HCT116 (cell line): ENCODE results near the gene ERAP2. TPM values are rescaled to one million over a fixed set of nuclear protein-coding genes. Genes with fewer than 3 reads are reported as not detected.

Experiments used
- ATAC-seq: fragments of 200-7000 bp; cut with Tn5 transposase; 2 replicates; pipeline ENCODE4 v1.9.1; 2020; ENCODE audit warnings: mild to moderate bottlenecking, moderate library complexity
- BruUV-seq: library from RNA; stranded (reverse); fragments of 400-500 nt; replicated peaks from 2 replicates; lab custom pipeline; 2021; lab: Mats Ljungman, UMichigan
- CTCF ChIA-PET: fragments of 300-600 bp; sonication (Branson Sonifier 250); formaldehyde crosslinking; loops from one replicate; lab custom pipeline; 2021; ENCODE audit warnings: antibody characterized with exemption; lab: Charles Lee
- POLR2A ChIA-PET: fragments of 300-600, 350-600 bp; sonication (Branson Sonifier 250); formaldehyde crosslinking; loops from one replicate; lab custom pipeline; 2021; ENCODE audit warnings: antibody characterized with exemption; lab: Charles Lee
- RAD21 ChIA-PET, 2 experiments: fragments of 300-600 bp; sonication (Branson Sonifier 250); formaldehyde crosslinking; loops; one replicate each; lab custom pipeline; 2023; ENCODE audit warnings: low total read pairs in 2 of 2; ENCODE audit not compliant: uncharacterized antibody in 2 of 2, unreplicated experiment in 2 of 2, low non-redundant PET in 1 of 2; lab: Charles Lee
- DNase-seq: peaks from one replicate; pipeline ENCODE4 v3.0.0-alpha.2; 2010; ENCODE audit warnings: low read depth, low spot score
- H2AFZ ChIP-seq: fragments of 200-600 bp; shearing (Covaris generic), sonication (generic); 2 replicates; pipeline ENCODE4 v1.6.1; 2017; ENCODE audit warnings: low read depth, mixed run types, mixed read lengths, antibody characterized with exemption, low read length; ENCODE audit not compliant: poor library complexity, severe bottlenecking
- H3K27ac ChIP-seq: 2 replicates; pipeline ENCODE4 v1.5.1; 2012; ENCODE audit warnings: low read depth, low read length
- H3K27me3 ChIP-seq: fragments of 200-600 bp; sonication (generic); 2 replicates; pipeline ENCODE4 v1.6.1; 2016; ENCODE audit warnings: mixed run types, low read length, mixed read lengths; ENCODE audit not compliant: insufficient read depth
- H3K36me3 ChIP-seq, 2 experiments: fragments of 200-500 bp in 1 of 2; fragments of 200-600 bp in 1 of 2; sonication (Bioruptor generic) in 1 of 2; sonication (generic) in 1 of 2; 2 replicates each; pipeline versions ENCODE4 v1.5.1 to v1.6.1; 2014 to 2016; ENCODE audit warnings: low read length in 2 of 2, inconsistent platforms in 1 of 2, mixed read lengths in 1 of 2, mixed run types in 1 of 2; ENCODE audit not compliant: insufficient read depth in 2 of 2, control insufficient read depth in 1 of 2
- H3K4me1 ChIP-seq, 2 experiments: fragments of 200-600 bp in 1 of 2; sonication (generic) in 1 of 2; 2 replicates each; pipeline versions ENCODE4 v1.5.1 to v1.6.1; 2012 to 2017; ENCODE audit warnings: low read length in 2 of 2, inconsistent platforms in 1 of 2, mild to moderate bottlenecking in 1 of 2, mixed read lengths in 1 of 2, mixed run types in 1 of 2, moderate library complexity in 1 of 2; ENCODE audit not compliant: insufficient read depth in 2 of 2, control insufficient read depth in 1 of 2
- H3K4me2 ChIP-seq: fragments of 200-600 bp; sonication (generic); 2 replicates; pipeline ENCODE4 v1.6.1; 2017; ENCODE audit warnings: mixed run types, low read length, mixed read lengths
- H3K4me3 ChIP-seq, 2 experiments: fragments of 200-600 bp in 1 of 2; sonication (generic) in 1 of 2; replicated peaks in 1 of 2; 2 replicates each; pipeline ENCODE4 v1.5.1; 2011 to 2016; ENCODE audit warnings: low read length in 2 of 2, control low read depth in 1 of 2, low read depth in 1 of 2, mild to moderate bottlenecking in 1 of 2, mixed read lengths in 1 of 2, mixed run types in 1 of 2
- H3K79me2 ChIP-seq: fragments of 200-600 bp; sonication (generic); 2 replicates; pipeline ENCODE4 v1.6.1; 2017; ENCODE audit warnings: mild to moderate bottlenecking, mixed run types, low read length, moderate library complexity, mixed read lengths; ENCODE audit not compliant: insufficient read depth
- H3K9ac ChIP-seq: fragments of 200-600 bp; sonication (generic); 2 replicates; pipeline ENCODE4 v1.6.1; 2016; ENCODE audit warnings: low read length, mixed read lengths
- H3K9me2 ChIP-seq: fragments of 200-600 bp; sonication (generic), shearing (Covaris generic); 2 replicates; pipeline ENCODE4 v1.6.1; 2017; ENCODE audit warnings: mixed run types, mild to moderate bottlenecking, moderate library complexity; ENCODE audit not compliant: insufficient read depth
- H3K9me3 ChIP-seq, 2 experiments: fragments of 200-500 bp in 1 of 2; fragments of 200-600 bp in 1 of 2; sonication (Bioruptor generic) in 1 of 2; sonication (generic) in 1 of 2; 2 replicates each; pipeline ENCODE4 v1.6.1; 2014 to 2017; ENCODE audit warnings: low read length in 2 of 2, mixed read lengths in 2 of 2, inconsistent platforms in 1 of 2, low read depth in 1 of 2, mild to moderate bottlenecking in 1 of 2, mixed run types in 1 of 2, moderate library complexity in 1 of 2; ENCODE audit not compliant: control insufficient read depth in 1 of 2, insufficient read depth in 1 of 2
- H4K20me1 ChIP-seq: fragments of 200-600 bp; sonication (generic), shearing (Covaris generic); 2 replicates; pipeline ENCODE4 v1.6.1; 2017; ENCODE audit warnings: mixed run types, mild to moderate bottlenecking, moderate library complexity; ENCODE audit not compliant: insufficient read depth
- ATF3 ChIP-seq: IDR thresholded peaks from 2 replicates; pipeline ENCODE4 v1.6.1; 2012
- CBX3 ChIP-seq: IDR thresholded peaks from 2 replicates; pipeline ENCODE4 v1.6.1; 2012; ENCODE audit warnings: low read depth
- CTCF ChIP-seq, 3 experiments: fragments of 200-600 bp in 1 of 3; sonication (generic) in 1 of 3; IDR thresholded peaks in 2 of 3; conservative IDR thresholded peaks in 1 of 3; 2 replicates each; pipeline ENCODE4 v1.5.1; 2012 to 2017; ENCODE audit warnings: low read depth in 2 of 3, low read length in 2 of 3, antibody characterized with exemption in 1 of 3, borderline replicate concordance in 1 of 3, control low read depth in 1 of 3, mild to moderate bottlenecking in 1 of 3, mixed read lengths in 1 of 3, mixed run types in 1 of 3, moderate library complexity in 1 of 3; ENCODE audit not compliant: insufficient read depth in 1 of 3
- ELF1 ChIP-seq: IDR thresholded peaks from 2 replicates; pipeline ENCODE4 v1.6.1; 2012; ENCODE audit warnings: low read depth, borderline replicate concordance
- EZH2 ChIP-seq: fragments of 200-600 bp; sonication (generic); IDR thresholded peaks from 2 replicates; pipeline ENCODE4 v1.6.1; 2017; ENCODE audit warnings: antibody characterized with exemption, mixed run types
- POLR2AphosphoS5 ChIP-seq: IDR thresholded peaks from 2 replicates; pipeline ENCODE4 v1.6.1; 2011; ENCODE audit warnings: mild to moderate bottlenecking, low read depth, low read length, moderate library complexity
- SIN3A ChIP-seq: IDR thresholded peaks from 2 replicates; pipeline ENCODE4 v1.6.1; 2012; ENCODE audit warnings: low read depth
- SP1 ChIP-seq: IDR thresholded peaks from 2 replicates; pipeline ENCODE4 v1.6.1; 2012; ENCODE audit warnings: low read depth
- TCF7L2 ChIP-seq: IDR thresholded peaks from 2 replicates; pipeline ENCODE4 v1.7.0; 2011; ENCODE audit warnings: borderline replicate concordance, inconsistent platforms; ENCODE audit not compliant: insufficient read depth, insufficient read length; ENCODE audit errors: extremely low read depth
- intact Hi-C: fragments of 100-400 bp; cut with micrococcal nuclease; formaldehyde crosslinking; loops from 2 replicates; pipeline ENCODE4 v1.10.0; 2022
- total RNA-seq: library from RNA; stranded (reverse); gene quantifications from one replicate; pipeline ENCODE4 v1.2.1, GENCODE V29; 2021; ENCODE audit not compliant: unreplicated experiment

The ERAP2 gene
- total RNA-seq, 1 experiment from 2014 or later = 2.2 TPM

DNA sequence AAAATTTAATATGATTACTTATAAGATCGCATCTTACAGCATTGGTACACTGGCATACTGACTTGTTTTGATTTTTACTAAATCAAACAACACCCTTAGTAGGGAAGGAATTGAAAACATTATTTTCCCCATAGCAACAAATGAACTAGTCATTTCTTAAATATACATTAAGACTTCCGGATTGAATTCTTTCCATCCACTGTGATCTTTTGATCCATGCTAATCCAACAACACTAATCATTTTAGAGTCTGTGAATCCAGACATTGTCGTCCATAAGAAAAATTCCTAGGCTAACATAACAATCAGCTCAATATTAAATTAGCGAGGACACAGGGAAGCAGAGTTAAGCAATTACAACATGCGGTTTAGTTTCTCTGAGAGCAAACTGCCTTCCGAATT, 47.0 kb upstream of the ERAP2 start:
- no TSS peak for BruUV-seq
- no peak overlapping the region for H2AFZ ChIP-seq
- H3K27ac ChIP-seq = no peak overlapping the region
- H3K36me3 ChIP-seq = no peaks in the 10 kb centered on the region
- peaks cover 2% of the 10 kb centered on the region; the same call in 1 of the 2 replicates for H3K27me3 ChIP-seq
- no peaks in the 10 kb centered on the region for H3K9me2 ChIP-seq
- ChIA-PET CTCF (no interaction called here), POLR2A (interaction anchor here (0.8 kb wide), 1 partner anchor 21 kb away, joined by 3 read pairs; the partner anchor contains the start of gene ERAP1), RAD21 (no interaction called here)
- TF ChIP-seq CTCF (IDR thresholded peaks at IDR 0.05 in 2 of 3, conservative IDR thresholded peaks at IDR 0.05 in 1 of 3; ENCODE audit: borderline replicate concordance in 1 of 3, insufficient read depth in 1 of 3, low read depth in 2 of 3, low read length in 2 of 3) (no peak), SP1 (no peak), SIN3A (no peak), ATF3 (no peak), ELF1 (no peak), CBX3 (no peak), TCF7L2 (no peak), POLR2AphosphoS5 (no peak), EZH2 (no peak)
- intact Hi-C loops = loop anchor here (5.0 kb wide), 1 partner anchor 272 kb away; no protein-coding TSS in a partner anchor
- no peak overlapping the region for H3K4me3 ChIP-seq
- DNase-seq = no peak
- no peaks in the 10 kb centered on the region for H3K4me1 ChIP-seq
- H3K9ac ChIP-seq = no peak overlapping the region
- no peaks in the 10 kb centered on the region for H3K79me2 ChIP-seq
- no peak for ATAC-seq
- no peak overlapping the region for H3K4me2 ChIP-seq
- H4K20me1 ChIP-seq = no peaks in the 10 kb centered on the region
- no peaks in the 10 kb centered on the region for H3K9me3 ChIP-seq
